HG03442 (cell line): ENCODE measurements around the gene PPFIA1.
"Not testable (repeated sequence)": the region's sequence is repeated elsewhere in the genome, so short reads cannot be mapped to it uniquely, and the experiment has no call there.

ENCODE experiments used
- ATAC-seq: cut with Tn5 transposase; IDR thresholded peaks from one replicate; pipeline ENCODE4 v1.9.1; 2021; ENCODE audit warnings: mild to moderate bottlenecking, moderate library complexity; ENCODE audit not compliant: unreplicated experiment

PPFIA1 gene

GRCh38 chr11:70295166-70295565, 24.7 kb downstream of the PPFIA1 start:
- not testable (repeated sequence) for ATAC-seq

GRCh38 chr11:70296681-70297080, 26.2 kb downstream of the PPFIA1 start:
- no peak for ATAC-seq

GRCh38 chr11:70297341-70297740, 26.9 kb downstream of the PPFIA1 start:
- no peak for ATAC-seq

GRCh38 chr11:70298243-70298915, 27.9 kb downstream of the PPFIA1 start:
- no peak for ATAC-seq

DNA sequence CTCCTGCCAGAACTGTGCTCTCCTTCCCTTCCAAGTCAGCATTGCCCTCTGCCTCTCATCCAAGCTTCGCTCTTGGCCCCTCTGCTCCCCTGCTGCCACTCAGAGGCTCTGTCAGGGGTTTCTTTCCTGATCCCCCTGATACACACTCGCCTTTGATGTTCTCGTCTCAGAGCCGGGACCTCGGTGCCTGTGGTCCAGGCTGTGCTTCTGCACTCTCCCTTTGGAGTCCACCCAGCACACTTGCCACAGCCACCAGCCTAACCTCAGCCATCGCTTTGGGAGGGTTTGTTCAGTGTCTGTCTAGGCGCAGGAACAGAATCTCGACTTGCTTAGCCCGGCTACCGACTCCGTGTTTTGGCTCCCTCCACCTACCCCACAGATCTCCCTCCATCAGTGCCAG, 29.1 kb downstream of the PPFIA1 start:
- no peak for ATAC-seq

DNA sequence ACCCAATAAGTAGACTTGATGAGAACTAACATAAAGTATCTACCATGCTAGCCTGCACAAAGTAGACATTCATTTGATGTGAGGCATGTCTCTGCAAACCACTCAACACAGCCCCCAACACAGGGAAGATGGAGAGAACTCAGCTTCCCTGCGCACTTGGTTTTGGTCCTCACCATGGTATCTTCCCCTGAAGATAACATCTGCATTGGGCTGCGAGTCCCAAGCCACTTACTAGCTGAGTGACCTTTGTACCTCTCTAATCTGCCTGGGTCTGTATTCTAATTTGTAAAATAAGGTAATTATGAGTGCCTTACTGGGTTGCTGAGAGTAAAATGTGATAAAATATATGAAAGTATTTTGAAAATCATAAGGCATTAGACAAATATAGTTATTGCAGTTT, 30.7 kb downstream of the PPFIA1 start:
- no peak for ATAC-seq

- no peak for ATAC-seq
These were observed 31.4 kb downstream of the PPFIA1 start for GRCh38 chr11:70301721-70302418.

DNA sequence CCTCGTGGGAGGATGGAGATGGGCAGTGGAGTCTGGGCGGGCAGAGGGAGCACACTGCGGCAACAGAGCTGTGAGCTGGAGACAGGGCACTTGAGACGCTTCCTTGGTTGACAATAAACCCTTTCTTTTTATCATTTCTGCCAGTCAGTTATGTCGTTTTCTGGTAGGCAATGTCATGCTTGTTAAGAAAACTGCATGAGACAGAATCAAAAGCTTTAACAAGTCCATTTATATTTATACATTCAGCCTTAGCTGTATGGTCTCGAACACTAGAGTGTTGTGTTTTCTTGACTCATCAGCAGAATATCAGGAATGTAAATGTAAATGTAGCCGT, 31.9 kb downstream of the PPFIA1 start:
- ATAC-seq = no peak

GRCh38 chr11:70303070-70303469, 32.6 kb downstream of the PPFIA1 start:
- ATAC-seq = no peak

DNA sequence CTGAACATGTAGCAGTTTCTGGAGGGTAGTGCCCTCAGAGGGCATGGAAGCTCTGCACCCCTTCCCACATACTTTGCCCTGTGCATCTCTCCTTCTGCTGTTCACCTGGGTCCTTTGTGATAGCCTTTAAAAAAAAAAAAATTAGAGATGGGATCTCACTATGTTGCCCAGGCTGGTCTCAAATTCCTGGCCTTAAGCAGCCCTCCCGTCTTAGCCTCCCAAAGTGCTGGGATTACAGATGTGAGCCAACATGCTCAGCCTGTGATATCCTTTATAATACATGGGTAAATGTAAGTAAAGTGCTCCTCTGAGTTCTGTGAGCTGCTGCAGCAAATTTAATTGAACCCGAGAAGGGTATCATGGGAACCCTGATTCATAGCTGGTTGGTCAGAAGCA, 33.7 kb downstream of the PPFIA1 start:
- ATAC-seq = no peak

- ATAC-seq = no peak
These were observed 35.0 kb downstream of the PPFIA1 start for GRCh38 chr11:70305501-70305900.

DNA sequence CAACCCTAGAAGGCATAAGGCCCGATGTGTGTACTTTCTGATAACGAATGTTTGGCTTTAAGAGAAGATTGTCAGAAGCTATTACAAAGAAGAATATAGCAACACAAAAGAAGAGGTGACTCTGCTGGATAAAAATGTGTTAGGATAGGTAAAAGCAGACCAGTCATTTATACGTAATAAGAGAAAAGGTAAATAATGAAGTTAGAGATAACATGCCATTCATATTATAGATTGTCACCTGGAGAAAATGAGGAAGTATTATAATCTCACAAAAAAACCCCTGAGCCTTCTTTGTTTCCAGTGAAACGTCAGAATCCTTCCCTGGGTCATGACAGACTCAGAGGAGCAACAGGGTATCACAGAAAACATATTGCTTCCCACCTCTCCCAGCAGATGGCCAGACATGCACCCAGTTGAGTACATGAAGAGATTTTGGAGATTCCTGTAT, 36.1 kb downstream of the PPFIA1 start:
- no peak for ATAC-seq

DNA sequence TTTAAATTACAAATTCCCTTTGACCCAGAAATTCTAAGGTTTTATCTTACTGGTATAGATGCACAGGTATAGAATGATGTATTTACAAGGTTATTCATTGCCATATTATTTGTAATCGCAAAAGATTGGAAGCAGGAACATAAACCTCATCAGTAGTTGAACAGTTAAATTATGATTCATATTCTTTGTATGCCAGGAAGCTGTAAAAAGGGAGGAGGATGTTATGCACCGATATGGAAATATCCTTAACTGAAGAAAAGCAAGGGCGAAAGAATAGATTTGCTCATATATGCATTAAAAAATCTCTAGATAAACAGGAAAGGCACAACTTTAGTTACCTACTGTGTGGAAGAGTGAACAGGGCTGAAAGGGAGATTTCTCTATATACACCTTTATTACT, 36.7 kb downstream of the PPFIA1 start:
- no peak for ATAC-seq

DNA sequence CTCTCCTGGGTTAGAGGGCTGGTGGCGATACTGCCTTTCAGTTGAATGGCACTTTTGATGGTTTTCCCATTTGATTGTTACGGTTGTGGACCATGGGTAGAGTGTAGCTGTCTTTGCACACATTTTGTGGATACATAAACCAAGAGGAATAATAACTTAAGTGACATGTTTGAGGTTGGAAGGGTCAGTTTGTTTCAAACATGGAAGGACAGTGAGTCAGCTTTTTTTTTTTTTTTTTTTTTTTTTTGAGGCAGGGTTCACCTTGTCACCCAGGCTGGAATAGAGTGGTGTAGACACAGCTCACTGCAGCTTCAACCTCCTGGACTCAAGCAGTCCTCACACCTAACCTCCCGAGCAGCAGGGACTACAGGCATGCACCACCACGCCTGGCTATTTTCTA, 41.1 kb downstream of the PPFIA1 start:
- no peak for ATAC-seq

GRCh38 chr11:70312401-70313357, 42.2 kb downstream of the PPFIA1 start:
- ATAC-seq = no peak

DNA sequence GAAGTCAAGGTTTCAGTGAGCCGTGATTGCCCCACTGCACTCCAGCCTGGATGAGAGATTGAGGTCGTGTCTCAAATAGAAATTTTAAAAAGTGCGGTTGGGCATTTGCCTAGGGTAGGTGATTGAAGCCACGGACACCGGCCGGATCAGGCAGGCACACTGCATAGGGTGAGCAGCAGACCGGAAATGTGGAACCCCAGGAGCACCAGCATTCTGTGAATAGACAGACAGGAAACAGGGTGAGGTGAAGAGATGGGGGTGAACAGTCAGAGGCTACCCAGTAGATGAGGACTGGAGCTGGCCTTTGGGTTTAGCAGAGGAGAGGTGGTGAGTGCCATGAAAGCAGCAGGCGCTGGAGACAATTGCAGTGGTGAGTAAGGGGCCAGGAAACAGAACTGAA, 43.5 kb downstream of the PPFIA1 start:
- no peak for ATAC-seq

DNA sequence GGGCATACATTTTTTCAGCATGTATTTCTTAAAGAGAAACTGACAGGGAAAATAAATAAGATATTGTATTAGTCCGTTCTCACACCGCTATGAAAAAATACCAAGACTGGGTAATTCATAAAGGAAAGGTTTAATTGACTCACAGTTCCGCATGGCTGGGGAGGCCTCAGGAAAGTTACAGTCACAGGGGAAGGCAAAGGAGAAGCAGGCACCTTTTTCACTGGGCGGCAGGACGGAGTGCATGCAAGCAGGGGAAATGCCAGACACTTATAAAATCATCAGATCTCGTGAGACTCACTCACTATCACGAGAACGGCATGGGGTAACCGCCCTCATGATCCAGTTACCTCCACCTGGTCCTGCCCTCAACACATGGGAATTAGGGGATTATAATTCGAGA, 44.2 kb downstream of the PPFIA1 start:
- ATAC-seq = no peak

DNA sequence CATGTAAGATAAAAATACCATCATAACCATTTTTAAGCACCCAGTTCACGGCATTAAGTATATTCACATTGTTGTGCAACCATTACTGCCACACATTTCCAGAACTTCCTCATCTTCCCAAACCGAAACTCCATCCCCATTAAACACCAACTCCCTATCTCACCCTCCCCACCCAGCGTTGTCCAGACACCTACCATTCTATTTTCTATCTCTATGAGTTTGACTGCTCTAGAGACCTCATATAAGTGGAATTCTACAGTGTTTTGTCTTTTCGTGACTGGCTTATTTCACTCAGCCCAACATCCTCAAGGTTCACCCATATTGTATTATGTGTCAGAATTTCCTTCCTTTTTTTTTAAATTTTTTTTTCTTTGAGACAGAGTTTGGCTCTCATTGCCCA, 45.2 kb downstream of the PPFIA1 start:
- no peak for ATAC-seq

GRCh38 chr11:70317581-70318305, 47.3 kb downstream of the PPFIA1 start:
- no peak for ATAC-seq

DNA sequence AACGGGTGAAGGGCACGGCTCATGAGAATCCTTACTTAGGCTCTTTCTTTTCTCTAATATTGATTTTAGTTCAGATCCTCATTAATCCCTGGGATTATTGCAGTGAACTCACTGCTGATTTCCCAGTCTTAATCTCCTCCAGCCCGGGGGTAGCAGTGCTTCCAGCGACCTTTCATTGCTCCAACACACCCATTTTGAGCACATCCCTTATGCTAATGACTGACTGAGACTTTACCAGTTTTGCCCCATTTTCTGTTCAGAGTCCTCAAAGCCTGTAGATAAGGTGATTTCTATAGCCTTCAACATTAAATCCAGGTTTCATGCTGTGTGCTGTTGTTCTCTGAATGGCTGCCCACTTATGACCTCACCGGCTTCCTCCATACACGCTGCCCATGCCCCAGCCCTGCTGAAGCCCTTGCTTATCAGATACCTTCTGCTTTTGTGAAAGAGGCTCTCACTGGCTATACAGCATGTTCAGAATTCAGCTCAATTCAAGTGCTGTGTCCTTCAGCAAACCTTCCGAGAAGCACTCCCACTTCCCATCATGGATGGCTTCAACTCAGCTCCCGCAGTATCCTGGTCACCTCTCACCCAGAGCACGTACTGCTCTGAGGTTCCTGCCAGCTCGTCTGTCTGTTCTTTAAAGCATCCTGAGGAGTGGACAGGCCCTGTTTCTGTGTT, 49.0 kb downstream of the PPFIA1 start:
- no peak for ATAC-seq
